Mesendoderm (in vitro differentiated cells): Measurements from ENCODE around the gene PGLYRP2.

Source experiments
- DNase-seq: peaks from one replicate; pipeline ENCODE4 v3.0.0; 2013
- H2AK5ac ChIP-seq: 2 replicates; pipeline ENCODE4 v1.6.1; 2013; ENCODE audit warnings: low read length, inconsistent platforms
- H2BK120ac ChIP-seq: 2 replicates; pipeline ENCODE4 v1.6.1; 2013; ENCODE audit warnings: low read depth, mild to moderate bottlenecking, low read length, moderate library complexity, mixed read lengths
- H2BK15ac ChIP-seq: replicated peaks from 2 replicates; pipeline ENCODE4 v1.6.1; 2013; ENCODE audit warnings: low read depth, mild to moderate bottlenecking, moderate library complexity
- H2BK5ac ChIP-seq: 2 replicates; pipeline ENCODE4 v1.6.1; 2013; ENCODE audit warnings: low read length, inconsistent platforms
- H3K18ac ChIP-seq: 2 replicates; pipeline ENCODE4 v1.6.1; 2013; ENCODE audit warnings: mild to moderate bottlenecking, low read length, mixed read lengths
- H3K23ac ChIP-seq: one replicate; pipeline ENCODE4 v1.6.1; 2013; ENCODE audit warnings: low read length
- H3K27ac ChIP-seq: 2 replicates; pipeline ENCODE4 v1.5.1; 2013; ENCODE audit warnings: low read depth, mild to moderate bottlenecking, inconsistent platforms, low read length, moderate library complexity
- H3K27me3 ChIP-seq: 2 replicates; pipeline ENCODE4 v1.6.1; 2013; ENCODE audit warnings: low read length, control low read depth, mild to moderate bottlenecking, inconsistent platforms; ENCODE audit not compliant: insufficient read depth, poor library complexity
- H3K36me3 ChIP-seq: 2 replicates; pipeline ENCODE4 v1.6.1; 2013; ENCODE audit warnings: low read length, inconsistent platforms; ENCODE audit not compliant: control insufficient read depth, insufficient read depth
- H3K4ac ChIP-seq: one replicate; pipeline ENCODE4 v1.6.1; 2013; ENCODE audit warnings: low read depth, mild to moderate bottlenecking, low read length, moderate library complexity
- H3K4me1 ChIP-seq: 2 replicates; pipeline ENCODE4 v1.6.1; 2013; ENCODE audit warnings: low read depth, low read length, inconsistent platforms; ENCODE audit not compliant: control insufficient read depth
- H3K4me2 ChIP-seq: 2 replicates; pipeline ENCODE4 v1.6.1; 2013; ENCODE audit warnings: low read length
- H3K4me3 ChIP-seq: 2 replicates; pipeline ENCODE4 v1.5.1; 2013; ENCODE audit warnings: mild to moderate bottlenecking, low read length
- H3K56ac ChIP-seq: one replicate; pipeline ENCODE4 v1.6.1; 2013; ENCODE audit warnings: low read length
- H3K79me1 ChIP-seq: 2 replicates; pipeline ENCODE4 v1.6.1; 2013; ENCODE audit warnings: low read length, inconsistent platforms
- H3K79me2 ChIP-seq: 2 replicates; pipeline ENCODE4 v1.6.1; 2013; ENCODE audit warnings: mild to moderate bottlenecking, low read length; ENCODE audit not compliant: control insufficient read depth, insufficient read depth
- H3K9ac ChIP-seq: 2 replicates; pipeline ENCODE4 v1.6.1; 2013; ENCODE audit warnings: low read length, inconsistent platforms
- H4K5ac ChIP-seq: one replicate; pipeline ENCODE4 v1.6.1; 2013; ENCODE audit warnings: low read length
- H4K8ac ChIP-seq: one replicate; pipeline ENCODE4 v1.6.1; 2013; ENCODE audit warnings: low read depth, mild to moderate bottlenecking, control low read depth, low read length, moderate library complexity
- WGBS: extraction: QIAGEN DNeasy Blood & Tissue Kit; methylation state at CpG from one replicate; pipeline ENCODE4 v1.1.7; 2013; ENCODE audit warnings: low lambda C conversion rate, missing lambda C conversion rate; ENCODE audit not compliant: insufficient coverage; ENCODE audit errors: extremely low coverage; 5-methylcytosine and 5-hydroxymethylcytosine counted together

Gene PGLYRP2

DNA sequence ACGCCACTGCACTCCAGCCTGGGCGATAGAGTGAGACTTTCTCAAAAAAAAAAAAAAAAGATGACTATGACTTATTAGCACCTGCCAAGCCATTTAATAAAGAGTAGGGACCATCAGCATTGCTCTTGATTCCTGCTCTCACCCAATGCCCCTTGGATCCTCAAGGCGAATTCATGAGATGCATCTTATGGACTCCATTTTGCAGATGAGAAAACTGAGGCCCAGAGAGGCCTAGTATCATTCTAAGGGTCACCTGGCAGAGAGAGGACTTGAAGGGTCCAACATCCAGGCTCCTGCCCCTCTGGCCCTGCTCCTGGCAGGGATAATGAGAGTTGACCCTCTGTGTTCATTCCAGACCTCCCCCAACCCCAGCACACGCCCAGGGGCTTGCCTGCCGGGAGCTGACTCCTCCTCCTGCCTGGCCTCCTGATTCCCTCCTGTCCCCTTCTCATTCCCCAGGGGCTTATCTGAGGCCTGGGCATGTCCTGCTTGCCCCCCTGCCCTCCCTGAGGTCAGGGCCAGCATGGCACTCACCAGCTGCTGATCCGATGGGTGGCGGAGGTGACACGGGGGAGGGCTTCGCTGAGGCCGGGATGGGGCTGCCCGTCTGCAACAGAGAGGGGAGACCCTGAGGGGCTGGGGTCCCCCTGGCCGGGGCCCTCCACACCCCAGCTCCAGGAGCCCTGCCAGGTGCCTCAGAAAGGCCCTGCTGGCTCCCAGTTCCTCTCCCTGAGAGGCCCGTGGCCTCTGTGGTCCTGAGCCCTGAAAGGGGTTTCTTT lies 37.0 kb downstream of the PGLYRP2 start:
- DNase-seq, result no peak
- Histone ChIP-seq H3K23ac (no peak overlapping the region), H3K4me1 (no peaks in the 10 kb centered on the region), H2BK120ac (no peak overlapping the region), H2BK5ac (no peak overlapping the region), H3K18ac (no peak overlapping the region), H4K8ac (no peak overlapping the region), H3K27me3 (no peaks in the 10 kb centered on the region), H3K56ac (no peak overlapping the region), H3K27ac (no peak overlapping the region), H2BK15ac (no peak overlapping the region), H4K5ac (no peak overlapping the region), H3K4ac (no peak overlapping the region), H3K79me2 (no peaks in the 10 kb centered on the region), H3K4me2 (no peak overlapping the region), H3K79me1 (no peaks in the 10 kb centered on the region), H3K9ac (no peak overlapping the region), H3K4me3 (no peak overlapping the region), H3K36me3 (no peaks in the 10 kb centered on the region), H2AK5ac (no peak overlapping the region)
- no CpG with 5 or more reads among the region's 13 CpGs for WGBS

DNA sequence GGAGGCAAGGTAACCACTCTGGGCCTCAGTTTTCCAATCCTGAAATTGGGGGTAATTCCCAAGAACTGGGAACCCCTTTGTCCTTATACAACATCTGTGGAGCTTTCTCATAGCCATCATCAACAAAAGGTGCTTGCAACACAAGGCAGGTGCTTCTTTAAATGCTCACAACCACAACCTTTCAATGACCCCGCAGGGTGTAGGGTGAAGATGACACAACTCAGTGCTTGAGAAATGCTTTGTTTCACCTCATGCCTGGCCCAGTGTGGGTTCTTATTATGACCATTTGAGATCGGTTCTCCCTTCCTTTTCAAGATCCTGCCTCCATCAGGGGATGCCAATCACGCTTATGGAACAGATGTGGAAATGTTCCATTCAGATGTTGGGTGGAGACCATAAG lies 38.0 kb downstream of the PGLYRP2 start:
- Histone ChIP-seq H3K4me2 (no peak overlapping the region), H3K27ac (no peak overlapping the region), H3K23ac (no peak overlapping the region), H3K4me1 (no peaks in the 10 kb centered on the region), H3K4ac (no peak overlapping the region), H3K27me3 (no peaks in the 10 kb centered on the region), H3K36me3 (no peaks in the 10 kb centered on the region), H2BK15ac (no peak overlapping the region), H2BK5ac (no peak overlapping the region), H3K79me1 (no peaks in the 10 kb centered on the region), H3K18ac (no peak overlapping the region), H2AK5ac (no peak overlapping the region), H4K5ac (no peak overlapping the region), H4K8ac (no peak overlapping the region), H3K79me2 (no peaks in the 10 kb centered on the region), H2BK120ac (no peak overlapping the region), H3K4me3 (no peak overlapping the region), H3K9ac (no peak overlapping the region), H3K56ac (no peak overlapping the region)
- DNase-seq, result no peak
- no CpG with 5 or more reads among the region's 3 CpGs for WGBS

- H3K27ac ChIP-seq, result no peak overlapping the region
- no peak overlapping the region for H3K23ac ChIP-seq
- no peak overlapping the region for H2AK5ac ChIP-seq
- no peak overlapping the region for H4K8ac ChIP-seq
- no peaks in the 10 kb centered on the region for H3K79me1 ChIP-seq
- no peak overlapping the region for H2BK15ac ChIP-seq
- DNase-seq, result no peak
- no CpG with 5 or more reads among the region's 38 CpGs for WGBS
- H3K56ac ChIP-seq, result no peak overlapping the region
- no peak overlapping the region for H2BK5ac ChIP-seq
- H3K18ac ChIP-seq, result no peak overlapping the region
- no peak overlapping the region for H2BK120ac ChIP-seq
- no peak overlapping the region for H3K4me3 ChIP-seq
- H3K4me2 ChIP-seq, result no peak overlapping the region
- H3K79me2 ChIP-seq, result no peaks in the 10 kb centered on the region
- H4K5ac ChIP-seq, result no peak overlapping the region
- H3K27me3 ChIP-seq, result no peaks in the 10 kb centered on the region
- H3K4ac ChIP-seq, result no peak overlapping the region
- no peaks in the 10 kb centered on the region for H3K36me3 ChIP-seq
- no peak overlapping the region for H3K9ac ChIP-seq
- H3K4me1 ChIP-seq, result no peaks in the 10 kb centered on the region
These were observed 39.3 kb downstream of the PGLYRP2 start for GRCh38 chr19:15439821-15440641.

DNA sequence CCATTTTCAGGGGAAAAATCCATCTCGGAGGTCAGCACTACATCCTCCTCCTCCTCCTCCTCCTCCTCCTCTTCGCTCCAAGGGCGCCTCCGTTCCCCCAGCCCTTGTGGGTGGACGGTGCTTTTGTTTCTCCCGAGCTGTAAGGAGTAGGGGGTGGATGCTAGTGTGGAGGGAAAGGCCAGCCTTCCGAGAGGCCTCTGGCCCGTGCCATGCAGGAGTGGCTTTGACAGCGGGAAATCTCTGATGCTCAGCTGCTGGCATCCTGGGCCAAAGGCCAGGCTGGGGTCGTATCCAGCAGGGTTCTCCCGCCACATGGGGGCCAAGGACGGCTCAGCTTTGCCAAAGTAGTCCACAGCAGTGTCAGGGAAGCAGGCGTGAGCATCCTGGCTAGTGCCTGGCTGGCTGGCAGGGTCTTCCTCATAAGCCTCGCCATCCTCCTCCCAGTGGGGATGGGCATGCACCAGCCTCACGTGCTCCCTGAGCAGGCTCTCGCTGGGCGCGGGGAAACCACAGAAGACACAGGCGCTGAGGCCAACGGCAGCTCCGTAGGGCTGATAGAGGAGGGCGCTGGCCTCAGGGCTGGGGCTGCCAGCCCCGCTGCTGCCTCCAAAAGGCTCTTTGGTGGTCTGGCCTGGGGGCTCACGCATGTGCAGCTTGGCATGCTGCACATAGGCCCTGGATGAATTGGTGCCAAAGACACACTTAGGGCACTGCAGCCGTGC lies 40.1 kb downstream of the PGLYRP2 start:
- no peak overlapping the region for H3K27ac ChIP-seq

GRCh38 chr19:15438577-15438976 lies 40.7 kb downstream of the PGLYRP2 start:
- Histone ChIP-seq H2BK120ac (no peak overlapping the region), H3K56ac (no peak overlapping the region), H3K79me1 (no peaks in the 10 kb centered on the region), H3K79me2 (no peaks in the 10 kb centered on the region), H3K9ac (no peak overlapping the region), H3K4me1 (no peaks in the 10 kb centered on the region), H3K23ac (no peak overlapping the region), H3K27ac (no peak overlapping the region), H3K18ac (no peak overlapping the region), H3K4me3 (no peak overlapping the region), H3K27me3 (no peaks in the 10 kb centered on the region), H4K8ac (no peak overlapping the region), H2BK15ac (no peak overlapping the region), H4K5ac (no peak overlapping the region), H3K36me3 (no peaks in the 10 kb centered on the region), H3K4ac (no peak overlapping the region), H2AK5ac (no peak overlapping the region), H2BK5ac (no peak overlapping the region), H3K4me2 (no peak overlapping the region)
- no peak for DNase-seq
- WGBS, result no CpG with 5 or more reads among the region's 27 CpGs

More for the DNA sequence above, 40.1 kb downstream of the PGLYRP2 start:
- no peaks in the 10 kb centered on the region for H3K79me1 ChIP-seq
- H3K27me3 ChIP-seq, result no peaks in the 10 kb centered on the region
- H3K23ac ChIP-seq, result no peak overlapping the region
- H4K5ac ChIP-seq, result no peak overlapping the region
- no peaks in the 10 kb centered on the region for H3K4me1 ChIP-seq
- H3K36me3 ChIP-seq, result no peaks in the 10 kb centered on the region
- no peak overlapping the region for H2AK5ac ChIP-seq
- no peaks in the 10 kb centered on the region for H3K79me2 ChIP-seq
- H3K4ac ChIP-seq, result no peak overlapping the region
- WGBS, result no CpG with 5 or more reads among the region's 25 CpGs
- no peak overlapping the region for H3K56ac ChIP-seq
- no peak overlapping the region for H3K18ac ChIP-seq
- no peak overlapping the region for H4K8ac ChIP-seq
- H2BK5ac ChIP-seq, result no peak overlapping the region
- no peak for DNase-seq
- H3K9ac ChIP-seq, result no peak overlapping the region
- no peak overlapping the region for H3K4me2 ChIP-seq
- H3K4me3 ChIP-seq, result no peak overlapping the region
- no peak overlapping the region for H2BK15ac ChIP-seq
- no peak overlapping the region for H2BK120ac ChIP-seq
